GM12878 (cell line): Measurements from ENCODE around the gene DDX50. TPM values are rescaled to one million over a fixed set of nuclear protein-coding genes. Genes with fewer than 3 reads are reported as not detected.
A peak's percentile ranks its signal among the peaks of the same experiment; 100 is the strongest.

Source experiments
- ATAC-seq: fragments of 200-7000 bp; cut with Tn5 transposase; 3 replicates; pipeline ENCODE4 v1.9.1; 2020; ENCODE audit warnings: mild to moderate bottlenecking, moderate library complexity
- BruUV-seq: library from RNA; stranded (reverse); fragments of 400-500 nt; replicated peaks from 2 replicates; lab custom pipeline; 2021; lab: Mats Ljungman, UMichigan
- CTCF ChIA-PET: fragments of 300-600 bp; sonication (Branson Sonifier 250); formaldehyde crosslinking; extraction: SDS; loops from one replicate; lab custom pipeline; 2021; ENCODE audit warnings: inconsistent platforms; lab: Yijun Ruan, JAX
- POLR2A ChIA-PET: fragments of 350-600 bp; formaldehyde crosslinking; extraction: SDS; loops from one replicate; lab custom pipeline; 2021; ENCODE audit warnings: inconsistent platforms; lab: Charles Lee
- RAD21 ChIA-PET: fragments of 300-600 bp; sonication (Branson Sonifier 250); formaldehyde crosslinking; loops from one replicate; lab custom pipeline; 2023; ENCODE audit warnings: antibody characterized with exemption; ENCODE audit not compliant: unreplicated experiment; lab: Charles Lee
- SMC1A ChIA-PET: fragments of 300-600 bp; sonication (Branson Sonifier 250); formaldehyde crosslinking; loops from one replicate; lab custom pipeline; 2023; ENCODE audit not compliant: unreplicated experiment, uncharacterized antibody; lab: Charles Lee
- DNase-seq: peaks from one replicate; pipeline ENCODE4 v3.0.0-alpha.2; 2011; ENCODE audit warnings: low read depth, low spot score
- FAIRE-seq: peaks from 3 replicates; lab custom pipeline; 2011; peaks lifted over from hg19 to GRCh38; lab: Jason Lieb, UNC
- H2AFZ ChIP-seq: 2 replicates; pipeline ENCODE4 v1.6.0; 2011; ENCODE audit warnings: low read depth, low read length, control low read depth; ENCODE audit not compliant: control insufficient read depth
- H3K27ac ChIP-seq: 2 replicates; pipeline ENCODE4 v1.5.1; 2011; ENCODE audit warnings: control low read depth; ENCODE audit not compliant: control insufficient read depth, insufficient read depth
- H3K27me3 ChIP-seq, 2 experiments: replicated peaks in 1 of 2; 2 replicates each; pipeline versions ENCODE4 v1.6.0 to v1.6.1; 2011; ENCODE audit warnings: low read length in 1 of 2; ENCODE audit not compliant: control insufficient read depth in 2 of 2, insufficient read depth in 2 of 2
- H3K36me3 ChIP-seq, 2 experiments: 2 replicates each; pipeline ENCODE4 v1.5.1; 2011; ENCODE audit warnings: low read length in 1 of 2; ENCODE audit not compliant: control insufficient read depth in 2 of 2, insufficient read depth in 2 of 2
- H3K4me1 ChIP-seq: 2 replicates; pipeline ENCODE4 v1.6.1; 2011; ENCODE audit warnings: mild to moderate bottlenecking, low read length, moderate library complexity, mixed read lengths; ENCODE audit not compliant: control insufficient read depth, insufficient read depth
- H3K4me2 ChIP-seq: 2 replicates; pipeline ENCODE4 v1.6.0; 2011; ENCODE audit warnings: control low read depth; ENCODE audit not compliant: control insufficient read depth, insufficient read depth
- H3K4me3 ChIP-seq: fragments of 200-600 bp; sonication (generic); 2 replicates; pipeline ENCODE4 v1.5.1; 2016
- H3K79me2 ChIP-seq: 2 replicates; pipeline ENCODE4 v1.6.0; 2011; ENCODE audit warnings: low read length; ENCODE audit not compliant: control insufficient read depth, insufficient read depth
- H3K9ac ChIP-seq: 2 replicates; pipeline ENCODE4 v1.8.0; 2011; ENCODE audit warnings: low read length, control low read depth, mixed read lengths; ENCODE audit not compliant: control insufficient read depth, insufficient read depth
- H3K9me3 ChIP-seq: replicated peaks from 3 replicates; pipeline ENCODE4 v1.5.1; 2011; ENCODE audit warnings: mild to moderate bottlenecking, low read length; ENCODE audit not compliant: control insufficient read depth, insufficient read depth
- H4K20me1 ChIP-seq: 2 replicates; pipeline ENCODE4 v1.6.0; 2011; ENCODE audit not compliant: control insufficient read depth, insufficient read depth
- BACH1 ChIP-seq: fragments of 450-650 bp; IDR thresholded peaks from 2 replicates; pipeline ENCODE4 v1.6.1; 2017; ENCODE audit warnings: mild to moderate bottlenecking, borderline replicate concordance
- BCL3 ChIP-seq: IDR thresholded peaks from 2 replicates; pipeline ENCODE4 v1.6.1; 2011; ENCODE audit warnings: borderline replicate concordance, low read depth, mild to moderate bottlenecking, moderate library complexity, low read length; ENCODE audit not compliant: insufficient read depth, poor library complexity, severe bottlenecking
- CBX5 ChIP-seq: sonication (generic); IDR thresholded peaks from 2 replicates; pipeline ENCODE4 v1.6.1; 2016; ENCODE audit warnings: low read depth, moderate library complexity, mild to moderate bottlenecking, inconsistent platforms
- HCFC1 ChIP-seq: fragments of 150-350 bp; IDR thresholded peaks from 2 replicates; pipeline ENCODE4 v1.6.1; 2014; ENCODE audit warnings: low read length
- HDGF ChIP-seq: fragments of 450-650 bp; IDR thresholded peaks from 2 replicates; pipeline ENCODE4 v1.6.1; 2016; ENCODE audit warnings: antibody characterized with exemption
- HSF1 ChIP-seq: fragments of 150-350 bp; IDR thresholded peaks from 2 replicates; pipeline ENCODE4 v1.6.1; 2014; ENCODE audit warnings: mild to moderate bottlenecking, low read depth, low read length
- IRF4 ChIP-seq: IDR thresholded peaks from 2 replicates; pipeline ENCODE4 v1.6.1; 2011; ENCODE audit warnings: low read depth, low read length
- KDM1A ChIP-seq: fragments of 200-600 bp; sonication (generic); IDR thresholded peaks from 2 replicates; pipeline ENCODE4 v1.6.1; 2016; ENCODE audit warnings: borderline replicate concordance
- KLF5 ChIP-seq: fragments of 450-650 bp; IDR thresholded peaks from 2 replicates; pipeline ENCODE4 v1.6.1; 2014; ENCODE audit warnings: mild to moderate bottlenecking; ENCODE audit not compliant: partially characterized antibody
- NBN ChIP-seq: fragments of 450-650 bp; IDR thresholded peaks from 2 replicates; pipeline ENCODE4 v1.6.1; 2016
- PAX8 ChIP-seq: fragments of 450-650 bp; IDR thresholded peaks from 2 replicates; pipeline ENCODE4 v1.6.1; 2017; ENCODE audit warnings: mild to moderate bottlenecking, moderate library complexity
- RB1 ChIP-seq: fragments of 450-650 bp; formaldehyde crosslinking; IDR thresholded peaks from 2 replicates; pipeline ENCODE4 v1.6.1; 2017; ENCODE audit warnings: mild to moderate bottlenecking, borderline replicate concordance
- RFX5 ChIP-seq: IDR thresholded peaks from 2 replicates; pipeline ENCODE4 v1.6.1; 2011; ENCODE audit warnings: low read depth, low read length, improper control_type of control experiment
- RUNX3 ChIP-seq: IDR thresholded peaks from 2 replicates; pipeline ENCODE4 v1.6.1; 2012; ENCODE audit warnings: low read length, inconsistent platforms
- SIN3A ChIP-seq: IDR thresholded peaks from 2 replicates; pipeline ENCODE4 v1.6.1; 2012; ENCODE audit warnings: low read depth, low read length, improper control_type of control experiment
- ZBTB4 ChIP-seq: fragments of 450-650 bp; formaldehyde crosslinking; IDR thresholded peaks from 2 replicates; pipeline ENCODE4 v1.4.0; 2022; ENCODE audit warnings: mild to moderate bottlenecking, moderate library complexity
- ZNF384 ChIP-seq: IDR thresholded peaks from 2 replicates; pipeline ENCODE4 v1.6.1; 2012; ENCODE audit warnings: low read depth, mild to moderate bottlenecking, low read length, improper control_type of control experiment, borderline replicate concordance
- WGBS: methylation state at CpG from one replicate; pipeline ENCODE4 v1.1.6; 2016; ENCODE audit warnings: low lambda C conversion rate; ENCODE audit not compliant: insufficient replicate concordance, insufficient coverage; ENCODE audit errors: missing lambda C conversion rate; 5-methylcytosine and 5-hydroxymethylcytosine counted together
- in situ Hi-C: fragments of 300-500 bp; cut with MboI; formaldehyde crosslinking; loops from 9 replicates; pipeline ENCODE4 v1.14.3; 2018; ENCODE audit warnings: mixed read lengths
- intact Hi-C: fragments of 100-400 bp; cut with micrococcal nuclease; formaldehyde crosslinking; loops from one replicate; pipeline ENCODE4 v1.14.2; 2022; ENCODE audit not compliant: unreplicated experiment
- polyA plus RNA-seq, 11 experiments: library from polyadenylated mRNA; depleted of rRNA in 4 of 11; unstranded in 6 of 11; stranded (reverse) in 5 of 11; fragments of >200 nt; fragmentation: Nextera tagmentation in 4 of 11; fragmentation: Illumina TruSeq in 1 of 11; extraction: Ambion mirVana in 4 of 11; extraction: Trizol in 1 of 11; gene quantifications; 1 replicate in 1 of 11; 2 replicates in 10 of 11; pipeline versions ENCODE4 v1.2.1 to v1.2.3, GENCODE V29; 2011 to 2016; ENCODE audit warnings: inconsistent platforms in 2 of 11, missing spikeins in 2 of 11, low read depth in 1 of 11
- total RNA-seq, 4 experiments: library from RNA; depleted of rRNA in 3 of 4; stranded (reverse); fragments of >200 nt in 3 of 4; fragmentation: Illumina TruSeq in 1 of 4; extraction: Trizol in 1 of 4; gene quantifications; 2 replicates each; pipeline versions ENCODE4 v1.2.1 to v1.2.3, GENCODE V29; 2013 to 2021

Gene DDX50
- total and polyA plus RNA-seq, 10 of the 15 experiments (the other 5 are each of a cell fraction or from before 2014, with no cell fraction given) = 24.9 to 52.0 (median 36.8) TPM

GRCh38 chr10:68988530-68989316 is 87.6 kb downstream of the DDX50 start, which contains the start of gene KIFBP:
Gene KIFBP, plus strand, starts transcription at chr10:68988803. Its CDS starts 30 bp downstream, at chr10:68988833.
- peak within 1 kb of the TSS; percentile 86 for H3K4me3 ChIP-seq
- in situ Hi-C loops (no loop called here), intact Hi-C loops (loop anchor here (1.0 kb wide), 1 partner anchor 234 kb away; no protein-coding TSS in a partner anchor)
- RAD21 ChIA-PET = interaction anchor here (1.0 to 1.4 kb wide), 9 partner anchors 16 to 115 kb away, joined by 3 to 6 read pairs (median 4); no protein-coding TSS in a partner anchor
- no peaks in the 10 kb centered on the region for H3K27me3 ChIP-seq
- peak; percentile 98 for FAIRE-seq
- SMC1A ChIA-PET = interaction anchor here (1.1 to 2.1 kb wide), 4 partner anchors 20 to 110 kb away, joined by 3 to 10 read pairs (median 4); no protein-coding TSS in a partner anchor
- POLR2A ChIA-PET = interaction anchor here (0.6 to 1.3 kb wide), 3 partner anchors 29 to 115 kb away, joined by 3 to 8 read pairs (median 5); no protein-coding TSS in a partner anchor
- peak within 1 kb of the TSS; percentile 80 for H3K9ac ChIP-seq
- peak; percentile 86 for ATAC-seq
- WGBS = under 1% methylated on average over 62 of the region's 62 CpGs
- no peaks in the 10 kb centered on the region for H4K20me1 ChIP-seq
- H2AFZ ChIP-seq = peak within 1 kb of the TSS; percentile 89
- peaks cover 19% of the 10 kb centered on the region for H3K79me2 ChIP-seq
- CTCF ChIA-PET = interaction anchor here (0.8 to 2.0 kb wide), 13 partner anchors 10 to 420 kb away, joined by 3 to 10 read pairs (median 4); partner anchors contain the start of gene DDX21
- peaks cover 7% of the 10 kb centered on the region for H3K4me1 ChIP-seq
- TSS peak; percentile 64 for BruUV-seq
- H3K27ac ChIP-seq = peak within 1 kb of the TSS; percentile 70
- peaks cover 0 to 12% of the 10 kb centered on the region in 2 experiments for H3K36me3 ChIP-seq
- peak; percentile 89 for DNase-seq
- H3K4me2 ChIP-seq = peak within 1 kb of the TSS; percentile 95
- no peaks in the 10 kb centered on the region for H3K9me3 ChIP-seq
- TF ChIP-seq IRF4 (0 out of 2 replicates have a peak, but pooled peaks have one; percentile 11), RFX5 (peak; percentile 16; the same call in 1 of the 2 replicates), BACH1 (peak; percentile 29; the same call in 1 of the 2 replicates), ZNF384 (no peak), PAX8 (no peak), HDGF (peak; percentile 12; the same call in 1 of the 2 replicates), NBN (peak; percentile 80), KDM1A (no peak), CBX5 (0 out of 2 replicates have a peak, but pooled peaks have one; percentile 14), BCL3 (no peak), ZBTB4 (CRISPR knock-in tag) (no peak), RB1 (peak; percentile 86; the same call in 1 of the 2 replicates), HSF1 (no peak), SIN3A (peak; percentile 2; the same call in 1 of the 2 replicates), HCFC1 (peak; percentile 33; the same call in 1 of the 2 replicates), KLF5 (no peak), RUNX3 (peak; percentile 87)
